SU-DHL-6 (cell line): Measurements from ENCODE around the gene MAX.

Experiments used
- CTCF ChIP-seq: fragments of 200-600 bp; sonication (generic); IDR thresholded peaks from one replicate; pipeline ENCODE4 v1.5.1; 2017; ENCODE audit warnings: antibody characterized with exemption, mild to moderate bottlenecking, low read length, moderate library complexity; ENCODE audit not compliant: insufficient read depth, poor library complexity, severe bottlenecking
- EZH2phosphoT487 ChIP-seq: fragments of 200-600 bp; sonication (generic), shearing (Covaris generic); conservative IDR thresholded peaks from 2 replicates; pipeline ENCODE4 v1.6.1; 2018; ENCODE audit warnings: mild to moderate bottlenecking, antibody characterized with exemption, low read length, moderate library complexity, mixed read lengths

DNA sequence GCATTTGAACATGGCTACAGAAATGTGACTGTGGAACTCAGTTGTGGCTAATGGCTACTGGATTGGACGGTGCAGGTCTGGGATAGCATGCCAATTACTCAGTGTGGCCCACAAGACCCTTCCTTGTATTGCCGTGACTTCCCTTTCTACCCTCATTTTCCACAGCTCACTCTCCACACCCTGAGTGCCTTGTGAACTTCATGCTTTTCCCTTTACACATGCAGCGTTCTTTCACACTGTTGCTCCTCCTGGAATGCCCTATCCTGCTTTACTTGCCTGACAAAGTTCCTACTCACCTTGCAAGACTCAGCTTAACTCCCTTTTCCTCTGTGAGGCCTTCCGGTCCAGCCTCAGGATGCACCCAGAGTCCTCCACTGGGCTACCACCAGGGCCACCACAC, 46.8 kb upstream of the MAX start:
- TF ChIP-seq CTCF: no peak
- TF ChIP-seq EZH2phosphoT487: no peak
